Choroid plexus epithelial cell (primary cell): ENCODE measurements around the gene PLOD3.

ENCODE experiments used
- DNase-seq: peaks from one replicate; pipeline ENCODE4 v3.0.0-alpha.2; 2010; ENCODE audit warnings: low read depth
- H3K4me3 ChIP-seq: 2 replicates; pipeline ENCODE4 v1.5.1; 2011; ENCODE audit warnings: low read depth, mild to moderate bottlenecking, control low read depth, low read length, moderate library complexity
- TF ChIP-seq, protein P1 (sequence below): conservative IDR thresholded peaks from 2 replicates; pipeline ENCODE4 v1.5.1; 2011; ENCODE audit warnings: low read depth, mild to moderate bottlenecking, control low read depth, inconsistent platforms, low read length, moderate library complexity

Gene PLOD3

DNA sequence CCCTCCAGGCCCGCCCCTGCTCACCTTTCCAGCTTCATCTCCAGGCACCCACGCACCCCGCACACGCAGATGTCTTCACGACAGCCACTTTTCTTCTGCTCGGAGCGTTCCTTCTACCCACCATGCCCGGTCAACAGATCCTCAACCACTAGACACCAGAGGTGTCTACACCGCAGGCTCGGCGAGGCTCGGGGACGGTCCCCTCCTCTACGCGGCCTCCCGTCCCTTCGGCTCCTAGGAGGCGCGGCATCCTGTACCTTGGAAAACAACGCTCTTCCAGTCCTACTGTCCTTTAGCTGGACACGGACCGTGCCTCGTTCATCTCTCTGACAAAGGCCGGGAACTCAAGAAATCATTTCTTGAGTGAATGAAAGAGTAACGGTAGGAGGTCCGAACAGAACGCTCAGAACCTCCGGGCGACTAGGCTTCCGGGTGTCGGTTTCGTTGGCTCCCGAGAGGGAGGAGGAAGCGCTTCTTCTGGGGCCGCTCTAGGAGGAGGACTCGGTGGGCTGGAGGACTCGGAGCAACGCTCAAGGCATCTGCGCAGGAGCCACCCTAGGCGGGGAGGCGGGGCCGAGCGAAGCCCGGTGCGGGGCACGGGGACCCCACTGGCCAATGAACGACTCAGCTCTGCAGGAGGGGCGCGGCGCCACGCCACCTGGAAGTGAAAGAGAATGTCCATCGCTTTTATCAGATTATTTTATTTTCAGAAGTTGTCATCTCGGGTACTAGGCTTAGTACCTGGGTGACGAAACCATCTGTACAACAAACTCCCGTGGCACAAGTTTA is 34.7 kb upstream of the PLOD3 start:
- H3K4me3 ChIP-seq: peak overlapping the region; percentile 75
- TF ChIP-seq, protein P1, sequence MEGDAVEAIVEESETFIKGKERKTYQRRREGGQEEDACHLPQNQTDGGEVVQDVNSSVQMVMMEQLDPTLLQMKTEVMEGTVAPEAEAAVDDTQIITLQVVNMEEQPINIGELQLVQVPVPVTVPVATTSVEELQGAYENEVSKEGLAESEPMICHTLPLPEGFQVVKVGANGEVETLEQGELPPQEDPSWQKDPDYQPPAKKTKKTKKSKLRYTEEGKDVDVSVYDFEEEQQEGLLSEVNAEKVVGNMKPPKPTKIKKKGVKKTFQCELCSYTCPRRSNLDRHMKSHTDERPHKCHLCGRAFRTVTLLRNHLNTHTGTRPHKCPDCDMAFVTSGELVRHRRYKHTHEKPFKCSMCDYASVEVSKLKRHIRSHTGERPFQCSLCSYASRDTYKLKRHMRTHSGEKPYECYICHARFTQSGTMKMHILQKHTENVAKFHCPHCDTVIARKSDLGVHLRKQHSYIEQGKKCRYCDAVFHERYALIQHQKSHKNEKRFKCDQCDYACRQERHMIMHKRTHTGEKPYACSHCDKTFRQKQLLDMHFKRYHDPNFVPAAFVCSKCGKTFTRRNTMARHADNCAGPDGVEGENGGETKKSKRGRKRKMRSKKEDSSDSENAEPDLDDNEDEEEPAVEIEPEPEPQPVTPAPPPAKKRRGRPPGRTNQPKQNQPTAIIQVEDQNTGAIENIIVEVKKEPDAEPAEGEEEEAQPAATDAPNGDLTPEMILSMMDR: no peak
- DNase-seq: peak; percentile 99

DNA sequence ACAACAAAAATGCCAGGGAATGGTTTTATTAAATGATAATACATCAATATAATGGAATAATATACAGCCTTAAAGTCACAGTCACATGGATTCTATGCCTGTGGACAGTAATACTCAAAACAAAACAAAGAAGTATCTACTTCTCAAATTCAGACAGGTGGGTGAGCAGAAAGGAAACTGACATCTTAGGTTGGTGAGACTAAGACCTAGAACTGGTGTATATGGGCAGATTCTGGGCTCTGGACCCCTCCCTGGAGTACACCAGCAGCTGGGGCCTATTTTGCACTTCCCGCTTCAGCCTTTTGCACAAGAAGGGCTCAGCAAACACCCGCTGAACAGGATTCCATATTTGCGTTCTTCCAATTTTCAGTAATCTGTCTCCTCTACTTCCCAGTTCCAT is 32.9 kb upstream of the PLOD3 start:
- no peak overlapping the region for H3K4me3 ChIP-seq
- TF ChIP-seq, protein P1: no peak
- no peak for DNase-seq

DNA sequence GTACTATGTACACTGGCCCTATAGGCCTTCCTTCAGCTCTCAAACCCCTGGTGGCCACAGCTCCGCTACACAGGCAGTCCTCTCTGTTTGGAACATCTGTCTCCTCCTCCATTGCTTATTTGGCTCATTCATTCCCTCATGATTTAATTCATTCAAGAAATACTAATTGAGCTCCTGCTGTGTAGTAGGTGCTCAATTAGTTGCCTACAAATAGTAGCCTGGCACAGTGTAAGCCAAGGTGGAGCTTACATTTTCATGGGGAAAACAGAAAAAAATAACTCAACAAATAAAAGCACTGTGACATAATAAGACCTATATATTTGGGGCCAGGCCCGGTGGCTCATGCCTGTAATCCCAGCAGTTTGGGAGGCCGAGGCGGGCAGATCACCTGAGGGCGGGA is 30.9 kb upstream of the PLOD3 start:
- TF ChIP-seq, protein P1: no peak
- H3K4me3 ChIP-seq: no peak overlapping the region
- DNase-seq: no peak

DNA sequence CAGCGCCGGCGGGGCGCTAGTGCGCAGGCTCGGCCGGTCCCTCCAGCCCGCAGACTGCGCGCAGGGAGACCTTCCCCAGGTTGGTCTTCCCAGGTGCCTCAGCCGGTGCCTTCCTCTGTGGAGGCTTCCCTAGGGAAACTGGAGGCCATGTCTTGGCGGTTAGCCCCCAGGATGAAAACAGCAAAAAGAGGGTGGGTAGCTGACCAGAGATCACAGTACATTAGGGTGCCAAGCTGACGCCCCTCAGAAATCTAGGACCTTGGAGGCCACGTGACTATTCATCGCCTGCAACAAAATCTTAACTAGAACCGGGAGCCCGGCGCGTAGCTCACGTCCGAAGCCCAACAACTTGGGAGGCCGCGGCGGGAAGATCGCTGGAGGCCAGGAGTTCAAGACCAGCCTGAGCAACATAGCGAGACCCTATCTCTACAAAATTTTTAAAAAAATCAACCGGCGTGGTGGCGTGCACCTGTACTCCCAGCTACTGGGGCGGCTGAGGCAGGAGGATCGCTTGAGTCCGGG is 27.8 kb upstream of the PLOD3 start:
- DNase-seq: no peak
- TF ChIP-seq, protein P1: no peak
- H3K4me3 ChIP-seq: peak overlapping the region; percentile 98

DNA sequence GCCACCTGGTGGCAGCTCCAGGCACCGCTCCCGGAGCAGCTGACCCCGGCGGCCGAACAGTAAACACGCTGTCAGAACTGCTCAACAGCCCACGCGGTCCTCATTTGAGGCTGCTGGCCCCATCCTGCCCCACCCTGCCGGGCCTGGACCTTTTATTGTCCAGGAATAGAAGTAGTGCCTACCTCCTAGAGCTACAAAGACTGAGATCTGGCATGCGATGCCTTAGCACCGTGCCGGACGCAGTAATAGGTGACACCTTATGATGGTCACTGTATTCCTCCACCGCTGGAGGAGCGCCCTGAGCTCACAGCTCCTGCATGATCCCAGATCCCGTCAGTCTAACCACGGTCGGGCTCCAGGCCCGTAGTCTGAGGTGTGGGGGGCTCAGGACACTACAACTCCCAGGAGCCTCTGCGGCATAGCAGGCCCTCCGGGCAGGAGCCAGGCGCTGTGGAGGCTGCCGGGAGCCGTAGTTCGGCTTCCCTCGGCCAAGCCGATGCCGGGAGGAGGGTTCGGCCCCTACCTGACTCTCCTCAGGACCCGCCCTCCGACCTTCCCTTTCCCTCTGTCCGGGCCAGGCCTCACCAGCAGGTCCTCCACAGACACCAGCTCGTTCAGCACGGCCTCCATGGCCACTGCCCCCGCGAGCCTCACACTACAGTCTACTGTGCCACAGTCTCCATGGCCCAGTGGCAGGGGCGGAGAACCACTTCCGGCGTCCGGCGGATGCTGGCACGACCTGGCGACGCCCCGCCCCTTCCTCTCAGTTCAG is 27.2 kb upstream of the PLOD3 start, which contains the start of gene FIS1:
FIS1 (minus strand) TSS at position 707 of the 772 bp plus-strand sequence; CDS start at position 630, 77 bp downstream.
- peak; percentile 92 for DNase-seq
- H3K4me3 ChIP-seq: peak within 1 kb of the TSS; percentile 98
- TF ChIP-seq, protein P1: peak; percentile 85

DNA sequence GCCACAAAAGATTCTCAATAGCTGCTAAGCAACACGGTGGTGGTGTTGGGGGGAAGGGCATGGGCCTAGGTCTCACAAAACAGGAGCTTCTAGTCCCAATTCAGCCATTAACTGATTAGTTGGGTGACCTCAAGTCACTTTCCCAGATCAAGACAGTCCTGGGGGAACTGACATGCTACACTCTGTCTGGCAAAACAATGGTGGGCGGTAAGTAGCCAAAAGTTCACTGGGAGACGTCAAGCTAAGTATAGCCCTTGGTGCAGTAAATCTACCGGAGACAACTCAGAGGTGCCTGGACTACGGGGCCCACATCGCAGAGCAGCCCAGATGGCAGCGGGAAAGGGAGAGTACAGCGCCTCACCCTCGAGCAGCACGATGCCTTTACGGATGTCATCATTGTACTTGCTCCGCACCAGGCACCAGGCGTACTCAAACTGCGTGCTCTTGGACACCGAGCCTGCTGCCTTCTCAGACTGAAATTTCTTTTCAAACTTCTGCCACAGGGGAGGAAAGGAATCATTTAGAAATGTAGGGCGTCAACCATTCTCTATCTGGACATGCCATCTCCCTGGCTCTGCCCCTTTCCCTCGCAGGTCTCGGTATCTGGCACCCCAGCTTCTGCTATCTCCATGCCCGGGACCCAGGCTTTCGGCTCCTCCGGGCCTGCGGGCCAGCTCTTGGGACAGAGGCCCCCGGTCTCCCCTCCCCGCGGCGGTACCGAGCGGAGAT is 26.4 kb upstream of the PLOD3 start:
- TF ChIP-seq, protein P1: no peak
- H3K4me3 ChIP-seq: peak overlapping the region; percentile 98
- DNase-seq: peak; percentile 49
